ENCODE results near the gene TMEM200B. TPM values are rescaled to one million over a fixed set of nuclear protein-coding genes. Genes with fewer than 3 reads are reported as not detected.
"Not testable (repeated sequence)": the region's sequence is repeated elsewhere in the genome, so short reads cannot be mapped to it uniquely, and the experiment has no call there.

The TMEM200B gene
- total RNA-seq, 1 donor from 2014 or later = 15.4 TPM

DNA sequence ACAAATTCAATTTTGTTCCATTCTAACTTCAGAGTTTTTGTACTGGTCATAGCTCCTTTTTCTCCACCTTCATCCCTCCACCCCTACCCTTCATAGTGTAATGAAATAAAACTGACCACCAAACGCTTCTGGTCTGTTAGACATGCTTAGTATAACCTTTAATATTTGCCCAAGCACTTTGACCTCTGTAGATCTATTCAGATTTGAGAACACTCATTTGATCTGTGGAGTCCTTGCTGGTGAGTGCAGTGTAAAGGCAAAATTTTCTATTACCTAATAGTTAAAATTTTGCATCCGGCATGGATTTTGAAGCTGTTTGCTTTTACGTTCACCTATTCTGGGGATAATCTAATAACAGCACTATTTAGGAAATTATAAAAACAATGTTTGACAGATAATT, 41.2 kb downstream of the TMEM200B start:
- no peak for DNase-seq (ENCODE audit: low spot score)
- Mint-ChIP-seq H3K27ac (ENCODE audit: unreplicated experiment) (no peak overlapping the region), H3K4me1 (ENCODE audit: low read depth) (no peaks in the 10 kb centered on the region), H3K27me3 (ENCODE audit: low read depth) (no peaks in the 10 kb centered on the region), H3K4me3 (ENCODE audit: unreplicated experiment) (no peak overlapping the region), H3K36me3 (ENCODE audit: low read depth) (no peaks in the 10 kb centered on the region), H3K9me3 (ENCODE audit: low read depth) (no peaks in the 10 kb centered on the region)
- TF ChIP-seq, protein P1, sequence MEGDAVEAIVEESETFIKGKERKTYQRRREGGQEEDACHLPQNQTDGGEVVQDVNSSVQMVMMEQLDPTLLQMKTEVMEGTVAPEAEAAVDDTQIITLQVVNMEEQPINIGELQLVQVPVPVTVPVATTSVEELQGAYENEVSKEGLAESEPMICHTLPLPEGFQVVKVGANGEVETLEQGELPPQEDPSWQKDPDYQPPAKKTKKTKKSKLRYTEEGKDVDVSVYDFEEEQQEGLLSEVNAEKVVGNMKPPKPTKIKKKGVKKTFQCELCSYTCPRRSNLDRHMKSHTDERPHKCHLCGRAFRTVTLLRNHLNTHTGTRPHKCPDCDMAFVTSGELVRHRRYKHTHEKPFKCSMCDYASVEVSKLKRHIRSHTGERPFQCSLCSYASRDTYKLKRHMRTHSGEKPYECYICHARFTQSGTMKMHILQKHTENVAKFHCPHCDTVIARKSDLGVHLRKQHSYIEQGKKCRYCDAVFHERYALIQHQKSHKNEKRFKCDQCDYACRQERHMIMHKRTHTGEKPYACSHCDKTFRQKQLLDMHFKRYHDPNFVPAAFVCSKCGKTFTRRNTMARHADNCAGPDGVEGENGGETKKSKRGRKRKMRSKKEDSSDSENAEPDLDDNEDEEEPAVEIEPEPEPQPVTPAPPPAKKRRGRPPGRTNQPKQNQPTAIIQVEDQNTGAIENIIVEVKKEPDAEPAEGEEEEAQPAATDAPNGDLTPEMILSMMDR (IDR thresholded peaks at IDR 0.05) = no peak

DNA sequence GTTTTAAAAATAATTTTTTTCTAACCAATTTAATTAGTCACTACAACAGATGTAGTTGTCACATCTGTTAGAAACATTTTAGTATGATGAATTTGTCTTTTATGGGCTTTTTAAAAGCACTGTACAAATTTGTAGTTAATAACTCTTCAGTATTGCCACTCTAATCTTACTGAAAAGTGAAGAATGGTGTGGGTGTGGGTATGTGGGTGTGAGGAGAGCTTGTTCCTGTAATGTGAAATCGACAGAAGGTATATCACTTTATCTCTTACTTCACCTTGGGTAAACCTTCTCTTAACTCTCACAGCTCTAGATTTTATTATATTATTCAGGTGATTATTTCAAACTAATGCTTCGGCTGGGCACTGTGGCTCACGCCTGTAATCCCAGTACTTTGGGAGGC, 42.5 kb downstream of the TMEM200B start:
- no peak for DNase-seq (ENCODE audit: low spot score)
- no peak overlapping the region for H3K4me3 Mint-ChIP-seq (ENCODE audit: unreplicated experiment)
- H3K9me3 Mint-ChIP-seq (ENCODE audit: low read depth) = no peaks in the 10 kb centered on the region
- TF ChIP-seq, protein P1 (IDR thresholded peaks at IDR 0.05) = no peak
- no peaks in the 10 kb centered on the region for H3K36me3 Mint-ChIP-seq (ENCODE audit: low read depth)
- H3K27ac Mint-ChIP-seq (ENCODE audit: unreplicated experiment) = no peak overlapping the region
- no peaks in the 10 kb centered on the region for H3K27me3 Mint-ChIP-seq (ENCODE audit: low read depth)
- H3K4me1 Mint-ChIP-seq (ENCODE audit: low read depth) = no peaks in the 10 kb centered on the region

DNA sequence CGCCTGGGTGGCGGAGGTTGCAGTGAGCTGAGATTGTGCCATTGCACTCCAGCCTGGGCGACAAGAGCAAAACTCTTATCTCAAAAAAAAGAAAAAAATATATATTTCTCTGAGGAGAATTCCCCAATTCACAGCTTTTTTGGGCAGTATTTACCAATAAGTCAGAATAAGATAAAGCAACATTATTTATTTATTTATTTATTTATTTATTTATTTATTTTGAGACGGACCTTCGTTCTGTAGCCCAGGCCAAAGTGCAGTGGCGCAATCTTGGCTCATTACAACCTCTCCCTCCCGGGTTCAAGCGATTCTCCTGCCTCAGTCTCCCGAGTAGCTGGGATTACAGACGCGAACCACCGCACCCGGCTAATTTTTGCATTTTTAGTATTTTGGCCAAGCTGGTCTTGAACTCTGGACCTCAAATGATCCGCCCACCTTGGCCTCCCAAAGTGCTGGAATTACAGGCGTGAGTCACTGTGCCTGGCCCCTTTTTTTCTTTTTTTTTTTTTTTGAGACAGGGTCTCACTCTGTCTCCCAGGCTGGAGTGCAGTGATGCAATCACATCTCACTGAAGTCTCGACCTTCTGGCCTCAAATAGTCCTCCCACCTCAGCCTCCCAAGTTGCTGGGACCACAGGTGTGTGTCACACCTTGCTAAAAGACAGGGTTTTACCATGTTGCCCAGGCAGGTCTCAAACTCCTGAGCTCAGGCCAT, 43.6 kb downstream of the TMEM200B start:
- not testable (repeated sequence) for H3K4me3 Mint-ChIP-seq (ENCODE audit: unreplicated experiment); H3K27ac Mint-ChIP-seq (ENCODE audit: unreplicated experiment); DNase-seq (ENCODE audit: low spot score); H3K9me3 Mint-ChIP-seq (ENCODE audit: low read depth); H3K4me1 Mint-ChIP-seq (ENCODE audit: low read depth); H3K27me3 Mint-ChIP-seq (ENCODE audit: low read depth); H3K36me3 Mint-ChIP-seq (ENCODE audit: low read depth)

DNA sequence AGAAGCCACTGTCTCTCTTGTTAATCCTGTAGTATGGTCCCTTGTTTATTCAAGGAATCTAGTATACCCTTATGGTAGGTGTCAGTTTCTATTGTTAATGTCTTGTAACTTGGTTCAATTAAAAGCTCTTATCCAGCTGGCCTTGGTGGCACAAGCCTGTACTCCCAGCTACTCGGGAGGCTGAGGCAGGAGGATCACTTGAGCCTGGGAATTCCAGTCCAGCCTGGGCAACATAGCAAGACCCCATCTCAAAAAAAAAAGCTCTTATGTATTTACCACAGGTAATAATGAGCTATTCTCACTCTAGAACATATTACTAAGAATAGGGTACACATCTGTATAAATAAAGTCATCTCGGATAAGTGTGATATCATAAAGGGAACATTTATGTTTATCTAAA, 46.5 kb downstream of the TMEM200B start:
- DNase-seq (ENCODE audit: low spot score) = no peak
- H3K9me3 Mint-ChIP-seq (ENCODE audit: low read depth) = no peaks in the 10 kb centered on the region
- H3K4me3 Mint-ChIP-seq (ENCODE audit: unreplicated experiment) = no peak overlapping the region
- TF ChIP-seq, protein P1 (IDR thresholded peaks at IDR 0.05) = no peak
- no peaks in the 10 kb centered on the region for H3K27me3 Mint-ChIP-seq (ENCODE audit: low read depth)
- H3K36me3 Mint-ChIP-seq (ENCODE audit: low read depth) = no peaks in the 10 kb centered on the region
- no peak overlapping the region for H3K27ac Mint-ChIP-seq (ENCODE audit: unreplicated experiment)
- H3K4me1 Mint-ChIP-seq (ENCODE audit: low read depth) = no peaks in the 10 kb centered on the region

Other genes with a start within 250 kb of the TMEM200B start
- gene EPB41, start 209.3 kb downstream of the TMEM200B start, total RNA-seq = 11.5 to 18.3 TPM (median 17.7 TPM) in 3 replicates
- 49.1 to 65.2 TPM (median 50.1 TPM) in 3 replicates for gene SRSF4, start 58.0 kb upstream of the TMEM200B start, total RNA-seq
- 15.2 to 24.5 TPM (median 15.6 TPM) in 3 replicates for gene MECR, start 107.0 kb upstream of the TMEM200B start, total RNA-seq
- gene PTPRU, start 112.6 kb upstream of the TMEM200B start, total RNA-seq = 12.6 to 20.7 TPM (median 14.8 TPM) in 3 replicates

Measured in chondrocyte (in vitro differentiated cells).